Natural killer cell (primary cell): ENCODE results near the gene ASPHD2. TPM values are rescaled to one million over a fixed set of nuclear protein-coding genes. Genes with fewer than 3 reads are reported as not detected.

Source experiments
- ATAC-seq, 3 donors: fragments of 150-1000 bp in 2 of 3; fragments of 200-7000 bp in 1 of 3; cut with Tn5 transposase; 1 replicate in 1 of 3; 2 replicates in 2 of 3; pipeline ENCODE4 v1.10.0; 2021; ENCODE audit warnings: mild to moderate bottlenecking in 2 of 3, moderate library complexity in 2 of 3
- DNase-seq, 2 donors: peaks; one replicate each; pipeline versions ENCODE4 v3.0.0 to v3.0.0-alpha.2; 2013 to 2021; ENCODE audit warnings: mixed read lengths in 1 of 2
- H3K27ac ChIP-seq: one replicate; pipeline ENCODE4 v1.5.1; 2013; ENCODE audit warnings: mild to moderate bottlenecking, low read length
- H3K27me3 ChIP-seq: one replicate; pipeline ENCODE4 v1.6.1; 2013; ENCODE audit warnings: low read length; ENCODE audit not compliant: control insufficient read depth, insufficient read depth
- H3K36me3 ChIP-seq: one replicate; pipeline ENCODE4 v1.6.1; 2013; ENCODE audit warnings: low read length; ENCODE audit not compliant: control insufficient read depth, insufficient read depth
- H3K4me1 ChIP-seq: one replicate; pipeline ENCODE4 v1.6.1; 2013; ENCODE audit warnings: low read length; ENCODE audit not compliant: control insufficient read depth, insufficient read depth
- H3K4me3 ChIP-seq: one replicate; pipeline ENCODE4 v1.5.1; 2013; ENCODE audit warnings: low read length
- H3K9me3 ChIP-seq: one replicate; pipeline ENCODE4 v1.6.1; 2013; ENCODE audit warnings: low read length; ENCODE audit not compliant: control insufficient read depth, insufficient read depth
- H3K27ac Mint-ChIP-seq, 2 donors: one replicate each; pipeline ENCODE4 v1.8.0; 2022; ENCODE audit warnings: mild to moderate bottlenecking in 2 of 2, mixed read lengths in 2 of 2, moderate library complexity in 1 of 2
- H3K27me3 Mint-ChIP-seq, 2 donors: one replicate each; pipeline ENCODE4 v1.8.0; 2022; ENCODE audit warnings: low read depth in 2 of 2, mixed read lengths in 2 of 2
- H3K36me3 Mint-ChIP-seq: one replicate; pipeline ENCODE4 v1.8.0; 2022; ENCODE audit warnings: mixed read lengths
- H3K4me1 Mint-ChIP-seq, 2 donors: one replicate each; pipeline ENCODE4 v1.8.0; 2022; ENCODE audit warnings: mixed read lengths in 2 of 2
- H3K4me3 Mint-ChIP-seq: one replicate; pipeline ENCODE4 v1.8.0; 2022; ENCODE audit warnings: mild to moderate bottlenecking, moderate library complexity, mixed read lengths
- H3K9me3 Mint-ChIP-seq, 2 donors: one replicate each; pipeline ENCODE4 v1.8.0; 2022; ENCODE audit warnings: mixed read lengths in 2 of 2
- CTCF ChIP-seq: fragments of 200-600 bp; IDR thresholded peaks from one replicate; pipeline ENCODE4 v1.8.0; 2022; ENCODE audit warnings: antibody characterized with exemption
- WGBS: methylation state at CpG from one replicate; pipeline ENCODE4 v1.1.7; 2013; ENCODE audit warnings: missing lambda C conversion rate; ENCODE audit not compliant: insufficient coverage; 5-methylcytosine and 5-hydroxymethylcytosine counted together
- intact Hi-C: fragments of 100-400 bp; cut with micrococcal nuclease; formaldehyde crosslinking; loops from one replicate; pipeline ENCODE4 v1.14.2; 2022
- total RNA-seq, 4 donors: library from RNA; stranded (reverse); fragments of 120-200 nt in 1 of 4; gene quantifications; one replicate each; pipeline versions ENCODE4 v1.2.3 to v1.2.4, GENCODE V29; 2013 to 2022

ASPHD2 gene
- total RNA-seq, 3 donors from 2014 or later (not counting 1 experiment from before 2014, with no cell fraction given) = 1.6 to 3.0 (median 1.9) TPM

GRCh38 chr22:26418620-26419019, 10.4 kb upstream of the ASPHD2 start:
- H3K4me3 ChIP-seq = no peak overlapping the region
- H3K36me3 Mint-ChIP-seq = peaks cover 12% of the 10 kb centered on the region
- intact Hi-C loops = no loop called here
- no peaks in the 10 kb centered on the region for H3K27me3 ChIP-seq
- WGBS = 93% methylated on average over 1 of the region's 3 CpGs
- peaks cover 15 to 27% of the 10 kb centered on the region in 2 donors for H3K27me3 Mint-ChIP-seq
- DNase-seq (no peak), ATAC-seq (no peak)
- H3K9me3 ChIP-seq = peaks cover 4% of the 10 kb centered on the region
- H3K36me3 ChIP-seq = no peaks in the 10 kb centered on the region
- H3K27ac Mint-ChIP-seq = no peak overlapping the region
- no peaks in the 10 kb centered on the region for H3K4me1 ChIP-seq
- no peaks in the 10 kb centered on the region for H3K9me3 Mint-ChIP-seq
- H3K27ac ChIP-seq = no peak overlapping the region
- no peak overlapping the region for H3K4me3 Mint-ChIP-seq
- no peaks in the 10 kb centered on the region for H3K4me1 Mint-ChIP-seq
- no peak for TF ChIP-seq CTCF

GRCh38 chr22:26426924-26427323, 2.1 kb upstream of the ASPHD2 start:
- intact Hi-C loops = no loop called here
- Mint-ChIP-seq H3K4me3 (peak overlapping the region; percentile 81), H3K27me3 (peaks cover 3 to 4% of the 10 kb centered on the region in 2 donors), H3K27ac (peak overlapping the region; percentile 56 to 59), H3K9me3 (no peaks in the 10 kb centered on the region), H3K4me1 (peaks cover 12 to 29% of the 10 kb centered on the region in 2 donors), H3K36me3 (peaks cover 12% of the 10 kb centered on the region)
- Histone ChIP-seq H3K27ac (no peak overlapping the region), H3K27me3 (no peaks in the 10 kb centered on the region), H3K4me3 (no peak overlapping the region), H3K4me1 (peaks cover 24% of the 10 kb centered on the region), H3K9me3 (peaks cover 4% of the 10 kb centered on the region), H3K36me3 (no peaks in the 10 kb centered on the region)
- no peak for TF ChIP-seq CTCF
- ATAC-seq (no peak), DNase-seq (no peak)

- H3K27ac ChIP-seq = no peak overlapping the region
- whole genome bisulfite sequencing = 7% methylated on average over 50 of the region's 50 CpGs
Observed at GRCh38 chr22:26429458-26430286, 612 bp downstream of the ASPHD2 start.

More at GRCh38 chr22:26429458-26430286, 612 bp downstream of the ASPHD2 start:
- peaks cover 12 to 29% of the 10 kb centered on the region in 2 donors for H3K4me1 Mint-ChIP-seq
- Histone ChIP-seq H3K4me1 (peaks cover 27% of the 10 kb centered on the region), H3K27me3 (no peaks in the 10 kb centered on the region), H3K9me3 (no peaks in the 10 kb centered on the region), H3K4me3 (peak overlapping the region; percentile 38), H3K36me3 (peaks cover 8% of the 10 kb centered on the region)
- H3K27me3 Mint-ChIP-seq = peaks cover 0 to 3% of the 10 kb centered on the region in 2 donors
- intact Hi-C loops = no loop called here
- peak overlapping the region; percentile 73 for H3K4me3 Mint-ChIP-seq
- no peaks in the 10 kb centered on the region for H3K36me3 Mint-ChIP-seq
- DNase-seq (peak in 1 of 2 donors; percentile 34), ATAC-seq (peak; percentile 4 to 8 (median 4))
- TF ChIP-seq CTCF = no peak
- H3K27ac Mint-ChIP-seq = peak overlapping the region in 1 of 2 donors; percentile 62
- H3K9me3 Mint-ChIP-seq = no peaks in the 10 kb centered on the region
